H9 (cell line): ENCODE measurements around the gene STIMATE. TPM values are rescaled to one million over a fixed set of nuclear protein-coding genes. Genes with fewer than 3 reads are reported as not detected.

Source experiments
- DNase-seq: peaks from one replicate; pipeline ENCODE4 v3.0.0-alpha.2; 2017
- H2AFZ ChIP-seq: one replicate; pipeline ENCODE4 v1.6.1; 2013; ENCODE audit warnings: mild to moderate bottlenecking, low read length, control low read depth, moderate library complexity
- H2AK5ac ChIP-seq: 2 replicates; pipeline ENCODE4 v1.6.1; 2013; ENCODE audit warnings: low read length, control low read depth, mixed read lengths; ENCODE audit not compliant: insufficient read length
- H2BK120ac ChIP-seq: one replicate; pipeline ENCODE4 v1.6.1; 2013; ENCODE audit warnings: low read depth, mild to moderate bottlenecking, low read length, control low read depth, inconsistent platforms; ENCODE audit not compliant: poor library complexity, severe bottlenecking
- H2BK12ac ChIP-seq: 2 replicates; pipeline ENCODE4 v1.6.1; 2013; ENCODE audit warnings: low read length, control low read depth, mixed read lengths, low read depth; ENCODE audit not compliant: insufficient read length
- H2BK15ac ChIP-seq: 2 replicates; pipeline ENCODE4 v1.6.1; 2013; ENCODE audit warnings: low read depth, low read length, control low read depth
- H2BK20ac ChIP-seq: one replicate; pipeline ENCODE4 v1.6.1; 2013; ENCODE audit warnings: low read depth, mild to moderate bottlenecking, low read length, control low read depth, inconsistent platforms; ENCODE audit not compliant: poor library complexity, severe bottlenecking
- H2BK5ac ChIP-seq: 2 replicates; pipeline ENCODE4 v1.6.1; 2013; ENCODE audit warnings: low read length, control low read depth, mixed read lengths; ENCODE audit not compliant: insufficient read length
- H3K14ac ChIP-seq: 2 replicates; pipeline ENCODE4 v1.6.1; 2013; ENCODE audit warnings: low read length, control low read depth; ENCODE audit not compliant: insufficient read depth
- H3K18ac ChIP-seq: 2 replicates; pipeline ENCODE4 v1.6.1; 2013; ENCODE audit warnings: low read depth, mild to moderate bottlenecking, mixed read lengths, low read length, control low read depth; ENCODE audit not compliant: insufficient read length
- H3K23ac ChIP-seq: 2 replicates; pipeline ENCODE4 v1.6.1; 2013; ENCODE audit warnings: low read length, control low read depth, mixed read lengths, low read depth; ENCODE audit not compliant: insufficient read length
- H3K23me2 ChIP-seq: 2 replicates; pipeline ENCODE4 v1.6.1; 2013; ENCODE audit warnings: low read depth, mild to moderate bottlenecking, mixed read lengths, low read length, control low read depth; ENCODE audit not compliant: insufficient read length, poor library complexity, severe bottlenecking
- H3K27ac ChIP-seq: 2 replicates; pipeline ENCODE4 v1.5.1; 2013; ENCODE audit warnings: low read length, control low read depth, mixed read lengths, low read depth; ENCODE audit not compliant: insufficient read length
- H3K27me3 ChIP-seq: 2 replicates; pipeline ENCODE4 v1.6.1; 2013; ENCODE audit warnings: low read length, control low read depth, inconsistent platforms; ENCODE audit not compliant: insufficient read depth
- H3K4ac ChIP-seq: 2 replicates; pipeline ENCODE4 v1.6.1; 2013; ENCODE audit warnings: low read depth, mild to moderate bottlenecking, control low read depth, inconsistent platforms, low read length, moderate library complexity
- H3K4me1 ChIP-seq: 2 replicates; pipeline ENCODE4 v1.6.1; 2013; ENCODE audit warnings: low read length, control low read depth, inconsistent platforms; ENCODE audit not compliant: insufficient read depth
- H3K4me2 ChIP-seq: 2 replicates; pipeline ENCODE4 v1.6.1; 2013; ENCODE audit warnings: low read length, control low read depth, mixed read lengths; ENCODE audit not compliant: insufficient read length, insufficient read depth
- H3K56ac ChIP-seq: 2 replicates; pipeline ENCODE4 v1.6.1; 2013; ENCODE audit warnings: low read depth, mild to moderate bottlenecking, mixed read lengths, low read length, control low read depth; ENCODE audit not compliant: insufficient read length
- H3K79me1 ChIP-seq: 2 replicates; pipeline ENCODE4 v1.6.1; 2013; ENCODE audit warnings: low read depth, mild to moderate bottlenecking, moderate library complexity, low read length, control low read depth, inconsistent platforms; ENCODE audit not compliant: insufficient read depth, poor library complexity, severe bottlenecking
- H3K79me2 ChIP-seq: 2 replicates; pipeline ENCODE4 v1.6.1; 2013; ENCODE audit warnings: low read length, control low read depth, inconsistent platforms; ENCODE audit not compliant: insufficient read depth
- H3K9ac ChIP-seq: 2 replicates; pipeline ENCODE4 v1.6.1; 2013; ENCODE audit warnings: low read length, control low read depth, mixed read lengths; ENCODE audit not compliant: insufficient read length; ENCODE audit errors: extremely low read depth
- H3K9me3 ChIP-seq: one replicate; pipeline ENCODE4 v1.6.1; 2013; ENCODE audit warnings: low read depth, low read length, inconsistent platforms; ENCODE audit not compliant: control insufficient read depth
- H3T11ph ChIP-seq: one replicate; pipeline ENCODE4 v1.6.1; 2013; ENCODE audit warnings: mild to moderate bottlenecking, low read length, control low read depth, inconsistent platforms
- H4K20me1 ChIP-seq: one replicate; pipeline ENCODE4 v1.6.1; 2013; ENCODE audit not compliant: control insufficient read depth, insufficient read length, insufficient read depth
- H4K5ac ChIP-seq: 2 replicates; pipeline ENCODE4 v1.6.1; 2013; ENCODE audit warnings: low read depth, mild to moderate bottlenecking, mixed read lengths, low read length, control low read depth; ENCODE audit not compliant: insufficient read length
- H4K8ac ChIP-seq: replicated peaks from 2 replicates; pipeline ENCODE4 v1.6.1; 2013; ENCODE audit warnings: low read length, control low read depth, mixed read lengths, low read depth; ENCODE audit not compliant: insufficient read length
- H4K91ac ChIP-seq: 2 replicates; pipeline ENCODE4 v1.6.1; 2013; ENCODE audit warnings: low read depth, mild to moderate bottlenecking, moderate library complexity, mixed read lengths, low read length, control low read depth; ENCODE audit not compliant: insufficient read length
- H3K27ac Mint-ChIP-seq, 3 experiments: 2 replicates in 2 of 3; 3 replicates in 1 of 3; pipeline ENCODE4 v1.8.0; 2020 to 2021; ENCODE audit warnings: mixed read lengths in 3 of 3, mild to moderate bottlenecking in 1 of 3, moderate library complexity in 1 of 3
- H3K27me3 Mint-ChIP-seq: 2 replicates; pipeline ENCODE4 v1.8.0; 2021; ENCODE audit warnings: low read depth, mild to moderate bottlenecking, moderate library complexity, mixed read lengths
- H3K36me3 Mint-ChIP-seq, 3 experiments: 2 replicates in 2 of 3; 3 replicates in 1 of 3; pipeline ENCODE4 v1.8.0; 2020 to 2021; ENCODE audit warnings: low read depth in 3 of 3, mixed read lengths in 3 of 3; ENCODE audit not compliant: insufficient read depth in 1 of 3
- H3K4me1 Mint-ChIP-seq, 2 experiments: 2 replicates each; pipeline ENCODE4 v1.8.0; 2020; ENCODE audit warnings: mixed read lengths in 2 of 2
- H3K4me3 Mint-ChIP-seq, 2 experiments: 2 replicates in 1 of 2; 3 replicates in 1 of 2; pipeline ENCODE4 v1.8.0; 2020 to 2021; ENCODE audit warnings: mild to moderate bottlenecking in 2 of 2, mixed read lengths in 2 of 2, moderate library complexity in 1 of 2
- H3K9me3 Mint-ChIP-seq, 2 experiments: 2 replicates in 1 of 2; 3 replicates in 1 of 2; pipeline ENCODE4 v1.8.0; 2020; ENCODE audit warnings: mild to moderate bottlenecking in 2 of 2, mixed read lengths in 2 of 2, moderate library complexity in 1 of 2
- CTCF ChIP-seq: fragments of 200-600 bp; sonication (generic); conservative IDR thresholded peaks from 3 replicates; pipeline ENCODE4 v1.8.0; 2021; ENCODE audit warnings: antibody characterized with exemption, mild to moderate bottlenecking
- WGBS: extraction: QIAGEN DNeasy Blood & Tissue Kit; methylation state at CpG from one replicate; pipeline ENCODE4 v1.1.7; 2013; ENCODE audit warnings: missing lambda C conversion rate, low lambda C conversion rate, mixed read lengths; ENCODE audit not compliant: insufficient read length; ENCODE audit errors: extremely low coverage; 5-methylcytosine and 5-hydroxymethylcytosine counted together
- total RNA-seq: library from RNA; stranded (reverse); gene quantifications from 2 replicates; pipeline ENCODE4 v1.2.1, GENCODE V29; 2021

STIMATE gene
- total RNA-seq, 1 experiment from 2014 or later = 25.6 TPM

- Mint-ChIP-seq H3K36me3 (peaks cover 0 to 4% (median 3%) of the 10 kb centered on the region in 3 experiments; a peak in 2 of 7 replicates), H3K4me3 (no peak overlapping the region), H3K27ac (no peak overlapping the region), H3K27me3 (no peaks in the 10 kb centered on the region), H3K4me1 (no peaks in the 10 kb centered on the region; a peak in 1 of 4 replicates), H3K9me3 (no peaks in the 10 kb centered on the region)
- Histone ChIP-seq H2BK120ac (no peak overlapping the region), H3K79me2 (no peaks in the 10 kb centered on the region), H3K4ac (no peak overlapping the region), H2AFZ (no peak overlapping the region), H3K79me1 (no peaks in the 10 kb centered on the region), H2BK12ac (no peak overlapping the region), H3K18ac (no peak overlapping the region), H3K9ac (no peak overlapping the region), H4K8ac (no peak overlapping the region), H3K9me3 (no peaks in the 10 kb centered on the region), H2BK5ac (no peak overlapping the region), H3T11ph (no peak overlapping the region), H3K23me2 (no peaks in the 10 kb centered on the region), H4K20me1 (no peaks in the 10 kb centered on the region), H3K14ac (no peak overlapping the region), H3K56ac (no peak overlapping the region), H2BK15ac (no peak overlapping the region), H3K27me3 (no peaks in the 10 kb centered on the region), H2AK5ac (no peak overlapping the region), H2BK20ac (no peak overlapping the region), H3K4me1 (no peaks in the 10 kb centered on the region), H3K27ac (no peak overlapping the region), H4K5ac (no peak overlapping the region), H3K4me2 (no peak overlapping the region), H3K23ac (no peak overlapping the region), H4K91ac (no peak overlapping the region)
- no peak for DNase-seq
- WGBS = 100% methylated on average over 1 of the region's 6 CpGs
- no peak for TF ChIP-seq CTCF
Measured at GRCh38 chr3:52925405-52926313, 28.3 kb upstream of the STIMATE start.
